ENCODE results near the gene VAV2. TPM values are rescaled to one million over a fixed set of nuclear protein-coding genes. Genes with fewer than 3 reads are reported as not detected.

Gene VAV2
- total RNA-seq, 2 experiments from 2014 or later: 11.0 to 27.8 TPM

GRCh38 chr9:133777068-133777791 lies 214.9 kb downstream of the VAV2 start:
- no peaks in the 10 kb centered on the region for H3K9me2 ChIP-seq (ENCODE audit: insufficient read depth, low read length)
- BruUV-seq (replicated peaks): no TSS peak
- H3K27ac ChIP-seq (ENCODE audit: low read depth, low read length, poor library complexity, severe bottlenecking): no peak overlapping the region
- H3K9me3 ChIP-seq (ENCODE audit: low read length): peaks cover 14% of the 10 kb centered on the region; the same call in 1 of the 2 replicates
- peaks cover under 1% of the 10 kb centered on the region for H3K4me1 ChIP-seq (ENCODE audit: insufficient read depth, low read length, poor library complexity, severe bottlenecking)
- intact Hi-C loops (cut with micrococcal nuclease; ENCODE audit: unreplicated experiment): no loop called here
- ChIA-PET POLR2A (no interaction called here), CTCF (ENCODE audit: unreplicated experiment) (interaction anchor here (1.2 kb wide), 1 partner anchor 10 kb away, joined by 3 read pairs; no protein-coding TSS in a partner anchor)
- no peak overlapping the region for H2AFZ ChIP-seq (ENCODE audit: low read length)
- H3K36me3 ChIP-seq (ENCODE audit: insufficient read depth, low read length): peaks cover 30% of the 10 kb centered on the region
- H3K4me2 ChIP-seq (ENCODE audit: low read length): no peak overlapping the region
- DNase-seq (ENCODE audit: low spot score): no peak
- no peaks in the 10 kb centered on the region for H3K79me2 ChIP-seq (ENCODE audit: insufficient read depth, low read depth, low read length)
- no peaks in the 10 kb centered on the region for H4K20me1 ChIP-seq (ENCODE audit: insufficient read depth, low read length)
- TF ChIP-seq EZH2phosphoT487 (IDR thresholded peaks at IDR 0.05; ENCODE audit: borderline replicate concordance, low read depth, low read length): no peak
- TF ChIP-seq CTCF (conservative IDR thresholded peaks at IDR 0.05; ENCODE audit: low read length): no peak
- no peak overlapping the region for H3K4me3 ChIP-seq (ENCODE audit: low read depth, low read length, poor library complexity, severe bottlenecking)

GRCh38 chr9:133775951-133776905 lies 215.9 kb downstream of the VAV2 start:
- no peak for TF ChIP-seq EZH2phosphoT487 (IDR thresholded peaks at IDR 0.05; ENCODE audit: borderline replicate concordance, low read depth, low read length)
- TF ChIP-seq CTCF (conservative IDR thresholded peaks at IDR 0.05; ENCODE audit: low read length): no peak
- CTCF ChIA-PET (ENCODE audit: unreplicated experiment): no interaction called here
- intact Hi-C loops (cut with micrococcal nuclease; ENCODE audit: unreplicated experiment): no loop called here
- Histone ChIP-seq H3K9me2 (ENCODE audit: insufficient read depth, low read length) (no peaks in the 10 kb centered on the region), H2AFZ (ENCODE audit: low read length) (no peak overlapping the region), H3K36me3 (ENCODE audit: insufficient read depth, low read length) (peaks cover 27% of the 10 kb centered on the region), H3K9me3 (ENCODE audit: low read length) (peaks cover 14% of the 10 kb centered on the region; the same call in 1 of the 2 replicates), H3K79me2 (ENCODE audit: insufficient read depth, low read depth, low read length) (no peaks in the 10 kb centered on the region), H3K27ac (ENCODE audit: low read depth, low read length, poor library complexity, severe bottlenecking) (no peak overlapping the region), H4K20me1 (ENCODE audit: insufficient read depth, low read length) (no peaks in the 10 kb centered on the region), H3K4me1 (ENCODE audit: insufficient read depth, low read length, poor library complexity, severe bottlenecking) (no peaks in the 10 kb centered on the region), H3K4me2 (ENCODE audit: low read length) (no peak overlapping the region), H3K4me3 (ENCODE audit: low read depth, low read length, poor library complexity, severe bottlenecking) (no peak overlapping the region)
- POLR2A ChIA-PET: no interaction called here
- no peak for DNase-seq (ENCODE audit: low spot score)
- BruUV-seq (replicated peaks): no TSS peak
